ENCODE results near the gene DHFR.

Gene DHFR

DNA sequence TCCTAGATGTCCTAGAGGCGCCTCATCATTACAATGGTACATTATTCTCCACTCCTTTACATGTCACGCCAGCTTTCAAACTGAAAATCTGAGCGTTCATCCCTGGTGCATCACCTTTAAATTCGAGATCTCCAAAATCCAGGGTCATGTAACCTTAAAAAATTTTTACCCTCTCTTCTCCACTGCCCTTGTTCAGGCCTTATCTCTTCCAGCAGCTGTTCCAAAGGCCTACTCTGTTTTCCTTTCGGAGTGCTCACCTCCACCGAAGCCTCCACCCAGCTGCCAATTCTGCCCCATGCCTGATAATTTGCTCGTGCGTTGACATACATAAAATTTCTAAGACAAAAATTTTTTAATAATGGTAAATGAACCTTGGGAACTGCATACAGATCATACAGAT, 1.3 kb downstream of the DHFR start:
- no peak for DNase-seq

DNA sequence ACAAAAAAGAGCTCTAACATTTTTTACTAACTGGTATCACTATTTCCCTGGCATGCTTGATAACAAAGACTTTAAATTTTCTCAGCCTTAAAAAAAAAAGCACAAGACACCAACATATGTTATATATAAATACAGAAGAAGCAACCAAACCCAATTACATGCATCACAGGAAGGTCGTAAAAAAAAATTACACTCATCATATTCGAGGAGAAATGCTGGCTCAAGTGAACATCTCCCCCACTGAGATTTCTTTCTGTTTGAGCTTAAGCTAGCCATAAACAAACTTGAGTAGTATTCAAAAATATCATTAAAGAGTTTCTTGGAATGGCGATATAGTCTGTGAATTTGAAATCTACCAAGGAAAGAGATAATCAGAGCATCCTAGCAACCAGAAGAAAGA, 7.9 kb downstream of the DHFR start:
- no peak for DNase-seq

DNA sequence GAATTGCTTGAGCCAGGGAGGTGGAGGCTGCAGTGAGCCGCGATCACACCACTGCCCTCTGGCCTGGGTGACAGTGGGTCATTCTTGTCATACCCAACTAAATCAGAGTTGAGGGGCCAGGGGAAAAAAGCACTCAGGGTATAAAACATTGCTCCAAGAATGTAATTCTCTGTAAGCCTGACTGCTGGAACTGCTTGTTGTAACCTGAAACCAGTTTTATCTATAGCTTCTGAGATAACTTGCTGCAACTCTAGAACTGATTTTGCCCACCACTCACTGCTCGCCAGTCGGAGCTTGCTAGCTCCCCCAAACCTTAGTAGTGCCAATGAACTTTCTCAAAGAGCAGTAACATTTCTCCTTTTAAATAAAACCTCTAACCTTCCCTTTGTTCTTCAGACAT, 9.9 kb downstream of the DHFR start:
- no peak for DNase-seq

DNA sequence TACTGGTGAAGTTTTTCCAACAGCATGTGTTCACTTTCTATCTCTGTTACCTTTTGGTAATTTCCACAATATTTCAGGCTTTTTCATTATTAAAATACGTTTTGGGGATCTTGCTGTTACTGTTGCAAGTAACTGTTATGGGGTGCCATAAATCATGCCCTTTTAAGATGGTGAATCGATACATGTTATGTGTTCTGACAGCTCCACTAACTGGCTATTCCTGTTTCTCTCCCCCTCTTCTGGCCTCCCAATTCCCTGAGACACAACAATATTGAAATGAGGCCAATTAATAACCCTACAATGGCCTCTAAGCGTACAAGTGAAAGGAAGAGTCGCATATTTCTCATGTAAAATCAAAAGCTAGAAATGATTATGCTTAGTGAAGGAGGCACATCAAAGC, 13.4 kb downstream of the DHFR start:
- no peak for DNase-seq

DNA sequence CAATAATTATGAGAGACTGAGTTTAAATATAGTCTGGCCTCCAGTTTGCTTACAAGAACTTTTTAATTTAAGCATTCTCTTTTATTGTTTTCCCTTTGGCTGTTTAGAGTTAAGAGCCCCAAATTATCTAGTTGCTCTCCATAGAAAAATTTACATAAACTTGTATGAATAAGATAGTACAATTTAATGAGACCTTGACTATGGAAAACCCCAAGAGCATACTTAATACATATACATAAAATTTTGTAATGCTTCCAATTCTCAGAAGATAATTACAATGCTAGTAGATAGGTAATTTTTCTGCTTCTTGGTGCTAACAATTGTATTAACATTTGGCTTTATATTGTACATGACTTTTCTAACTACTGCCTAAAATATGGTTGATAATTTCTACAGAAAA, 20.6 kb downstream of the DHFR start:
- DNase-seq: no peak

DNA sequence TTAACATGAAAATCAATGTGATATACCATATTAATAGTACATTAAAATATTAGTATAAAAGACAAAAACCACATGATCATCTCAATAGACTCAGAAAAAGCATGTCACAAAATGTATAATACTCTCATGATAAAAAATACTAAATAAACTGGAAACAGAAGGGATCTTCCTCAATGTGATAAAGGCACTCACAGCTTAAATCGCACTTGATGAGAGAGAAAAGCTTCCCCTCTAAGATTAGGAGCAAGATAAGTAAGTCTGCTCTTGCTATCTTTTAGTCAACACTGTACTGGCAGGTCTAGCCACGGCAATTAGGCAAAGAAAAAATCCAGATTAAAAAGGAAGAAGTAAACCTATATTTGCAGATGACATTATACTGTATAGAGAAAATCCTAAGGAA, 22.1 kb downstream of the DHFR start:
- DNase-seq: no peak

DNA sequence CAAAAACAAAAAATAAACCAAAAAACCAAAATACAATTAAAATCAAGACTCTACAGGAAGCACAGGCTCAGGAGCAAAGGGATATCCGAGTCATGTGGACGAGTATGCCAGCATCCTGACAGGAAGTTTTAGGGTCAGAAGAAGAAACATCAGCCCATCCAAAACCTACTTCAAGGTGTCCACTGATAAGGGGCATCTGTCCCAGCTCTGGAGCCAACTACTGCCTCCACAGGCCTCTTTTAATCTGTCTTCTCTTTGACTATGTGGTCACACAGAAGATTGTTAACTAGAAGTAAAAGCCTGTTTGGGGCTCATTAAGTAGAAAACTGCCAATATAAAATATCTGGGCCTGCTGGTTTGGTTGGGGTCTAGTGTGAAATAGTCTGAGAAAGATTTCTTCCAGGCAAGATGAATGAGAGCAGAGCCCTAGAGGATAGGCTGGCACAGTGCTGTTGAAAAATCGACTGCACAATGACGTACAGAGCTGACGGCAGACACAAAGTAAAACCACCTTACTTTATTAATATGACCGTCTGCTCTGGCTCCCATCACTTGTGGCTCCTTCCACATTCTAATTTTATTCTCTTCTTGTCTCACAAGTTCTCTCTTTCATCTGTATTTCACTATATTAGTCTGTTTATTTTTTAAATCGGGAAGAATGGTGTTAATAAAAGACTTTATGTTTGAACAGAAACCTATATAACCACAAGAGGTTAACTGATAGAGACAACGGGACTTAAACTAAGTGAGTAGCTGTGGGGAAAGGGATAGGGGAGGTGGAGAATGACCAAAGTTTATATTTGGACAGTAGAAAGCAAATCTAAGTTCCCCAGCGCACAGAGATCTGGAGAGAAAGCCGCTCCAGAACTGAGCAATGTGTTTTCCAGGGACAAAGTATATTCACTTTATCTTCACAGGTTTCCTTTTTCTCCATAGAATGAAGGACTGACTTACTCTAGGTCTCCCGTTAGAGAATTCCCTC, 23.2 kb downstream of the DHFR start:
- DNase-seq: no peak

DNA sequence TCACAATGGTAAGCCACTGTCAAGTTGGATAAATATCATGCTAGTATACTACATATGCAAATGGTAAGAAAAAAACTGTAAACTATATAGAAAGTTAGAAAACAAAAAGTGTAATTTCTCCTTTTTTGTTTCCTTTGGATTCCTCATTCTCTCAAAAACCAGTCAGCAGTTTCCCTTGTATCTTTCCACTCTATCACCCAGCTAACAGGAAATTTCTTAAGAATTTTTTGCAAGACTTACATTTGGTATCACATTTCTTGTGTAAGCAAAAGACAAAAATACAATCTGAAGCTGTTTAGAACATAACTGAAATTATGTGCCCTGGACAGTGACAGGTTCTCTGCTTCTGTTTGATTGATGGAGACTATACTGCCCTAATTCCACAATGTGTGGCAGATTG, 25.5 kb downstream of the DHFR start:
- no peak for DNase-seq

DNA sequence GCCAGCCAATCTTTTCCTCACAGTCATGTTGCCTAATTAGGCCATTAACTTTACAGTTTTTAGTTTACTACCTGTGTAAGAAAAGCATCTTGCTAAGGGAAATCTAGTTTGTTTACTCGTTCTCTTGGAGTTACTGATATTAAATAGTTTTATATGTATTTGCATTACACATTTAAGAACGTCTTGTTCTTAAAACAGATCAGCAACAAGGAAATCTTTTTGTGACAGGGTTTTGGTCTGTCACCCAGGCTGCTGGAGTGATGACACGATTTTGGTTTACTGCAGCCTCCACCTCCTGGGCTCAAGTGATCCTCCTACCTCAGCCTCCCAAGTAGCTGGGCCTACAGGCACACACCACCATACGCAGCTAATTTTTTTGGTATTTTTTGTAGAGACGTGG, 29.6 kb downstream of the DHFR start:
- no peak for DNase-seq

DNA sequence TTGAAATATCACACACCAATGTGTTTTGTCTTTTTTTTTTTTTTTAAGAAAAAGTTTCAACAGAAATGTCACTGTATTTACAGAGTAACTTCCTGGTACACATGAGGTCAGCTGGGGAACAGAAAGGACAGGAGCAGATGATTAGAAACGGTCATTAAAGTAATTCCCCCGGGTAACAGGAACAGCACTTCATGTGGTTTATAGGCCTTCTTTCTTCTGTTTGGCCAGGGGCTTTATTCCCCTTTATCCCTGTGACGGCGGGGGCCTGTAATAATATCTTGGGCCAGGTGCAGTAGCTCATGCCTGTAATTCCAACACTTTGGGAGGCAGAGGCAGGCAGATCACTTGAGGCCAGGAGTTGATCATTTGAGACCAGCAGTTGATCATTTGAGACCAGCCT, 30.8 kb downstream of the DHFR start:
- no peak for DNase-seq

DNA sequence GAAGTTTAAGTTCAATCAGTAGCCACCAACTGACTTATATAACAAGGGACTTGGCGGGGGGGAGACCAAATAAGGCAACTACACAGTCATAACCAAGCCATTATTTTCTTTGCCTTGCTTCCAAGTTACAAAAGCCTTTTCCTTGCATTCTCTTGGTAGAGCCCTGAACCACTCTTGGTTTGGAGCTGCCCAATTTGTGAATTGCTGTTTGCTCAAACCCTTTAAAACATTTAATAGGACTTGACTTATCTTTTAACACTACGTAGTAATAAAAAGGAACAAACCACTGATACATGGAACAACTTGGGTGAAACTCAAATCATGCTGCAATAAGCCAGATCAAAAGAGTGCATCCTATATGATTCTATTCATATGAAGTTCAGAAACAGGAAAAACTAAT, 32.0 kb downstream of the DHFR start:
- DNase-seq: no peak

DNA sequence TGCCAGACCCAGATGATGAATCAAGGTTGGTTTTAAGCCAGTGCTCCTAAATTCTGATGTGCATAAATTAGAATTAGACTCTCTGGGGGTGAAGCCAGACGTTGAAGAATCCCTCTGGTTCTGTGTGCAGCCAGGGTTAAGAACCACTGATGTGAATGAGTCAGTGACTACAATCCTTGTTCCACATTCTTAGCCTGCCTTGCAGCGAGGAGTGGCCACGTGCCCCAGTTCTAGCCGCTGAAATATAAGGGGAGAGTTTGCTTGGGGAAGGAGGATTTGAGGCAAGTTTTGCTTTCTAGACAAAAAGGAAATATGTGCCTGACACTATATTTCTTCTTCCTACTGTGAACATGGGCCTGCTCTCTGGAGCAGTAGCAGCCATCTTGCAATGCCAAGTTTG, 34.6 kb downstream of the DHFR start:
- no peak for DNase-seq

DNA sequence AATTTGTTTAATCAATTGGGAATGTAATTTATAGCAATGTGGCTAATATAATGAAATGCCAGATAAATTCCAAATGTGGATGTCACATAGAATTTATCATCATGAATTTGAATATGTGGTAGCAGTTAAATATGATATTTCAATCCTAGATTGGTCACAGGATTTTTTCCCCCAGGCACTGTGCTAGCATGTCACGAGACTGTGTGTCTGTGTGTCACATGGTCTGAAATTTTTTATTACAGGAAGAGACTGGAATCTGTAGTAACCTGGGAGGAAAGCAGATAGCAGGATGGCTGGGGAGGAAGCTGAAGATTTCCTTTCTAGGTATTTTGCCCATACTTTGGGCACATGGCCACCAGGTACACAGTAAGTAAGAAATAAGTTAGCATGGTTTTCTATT, 35.7 kb downstream of the DHFR start:
- no peak for DNase-seq

DNA sequence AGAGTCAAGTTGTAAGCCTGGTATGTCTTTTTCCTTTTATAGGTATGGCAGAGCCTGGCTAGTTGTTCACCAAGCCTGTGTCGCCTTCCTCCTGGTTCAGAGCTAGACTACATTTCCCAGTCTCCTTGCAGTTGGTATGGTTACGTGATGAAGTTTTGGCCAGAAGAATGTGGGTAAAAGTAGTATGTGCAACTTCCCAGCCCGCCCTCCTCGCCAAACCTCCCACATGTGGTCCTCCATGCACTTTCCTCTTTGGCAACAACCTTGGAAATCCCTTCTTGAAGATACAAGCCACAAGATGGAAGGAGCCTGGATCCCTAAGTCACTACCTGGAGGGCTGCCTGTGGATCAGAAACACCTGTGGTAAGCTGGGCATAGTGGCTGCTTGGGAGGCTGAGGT, 36.3 kb downstream of the DHFR start:
- no peak for DNase-seq

DNA sequence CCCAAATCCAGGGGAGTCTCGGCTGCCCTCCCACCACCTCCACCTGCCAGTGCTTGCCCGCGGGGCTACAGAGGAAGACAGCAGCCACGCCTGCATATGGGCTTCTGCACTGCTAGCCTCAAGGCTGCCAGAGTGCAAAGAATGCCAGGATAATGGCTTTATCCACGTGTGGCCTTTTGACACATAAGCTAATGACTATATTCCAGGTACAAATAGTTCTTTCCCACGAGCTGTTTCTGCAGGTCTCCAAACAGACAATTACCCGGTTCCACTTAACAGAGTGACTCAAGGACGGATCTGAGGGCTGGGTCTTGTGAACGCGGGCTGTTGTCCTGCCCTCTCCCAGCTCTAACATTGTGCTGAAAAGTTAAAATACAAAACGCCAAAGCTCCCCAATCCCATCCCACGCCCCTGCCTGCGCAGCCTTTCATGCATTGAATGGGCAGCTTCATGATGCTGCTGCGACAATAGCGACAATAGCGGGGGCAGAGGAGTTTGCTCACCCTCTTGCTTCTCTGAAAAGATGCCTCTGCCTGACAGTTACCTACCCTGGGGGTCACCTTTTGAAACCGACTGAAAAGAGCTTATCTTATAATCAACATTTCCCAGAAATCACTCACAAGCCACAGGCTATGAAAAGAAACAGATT, 39.4 kb downstream of the DHFR start:
- no peak for DNase-seq

DNA sequence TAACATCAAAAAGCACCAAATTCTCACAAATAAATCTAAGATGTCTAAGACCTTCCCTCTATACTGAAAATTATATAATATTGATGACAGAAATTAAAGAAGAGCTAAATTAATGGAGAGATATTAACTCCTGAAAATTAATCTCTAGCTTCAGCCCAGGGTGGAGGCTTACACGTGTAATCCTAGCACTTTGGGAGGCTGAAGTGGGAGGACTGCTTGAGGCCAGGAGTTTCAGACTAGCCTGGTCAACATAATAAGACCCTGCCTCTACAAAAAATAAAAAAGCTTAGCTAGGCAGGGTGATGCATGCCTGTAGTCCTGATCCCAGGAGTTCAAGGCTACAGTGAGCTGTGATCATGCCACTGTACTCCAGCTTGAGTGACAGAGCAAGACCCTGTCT, 45.1 kb downstream of the DHFR start:
- DNase-seq: no peak

DNA sequence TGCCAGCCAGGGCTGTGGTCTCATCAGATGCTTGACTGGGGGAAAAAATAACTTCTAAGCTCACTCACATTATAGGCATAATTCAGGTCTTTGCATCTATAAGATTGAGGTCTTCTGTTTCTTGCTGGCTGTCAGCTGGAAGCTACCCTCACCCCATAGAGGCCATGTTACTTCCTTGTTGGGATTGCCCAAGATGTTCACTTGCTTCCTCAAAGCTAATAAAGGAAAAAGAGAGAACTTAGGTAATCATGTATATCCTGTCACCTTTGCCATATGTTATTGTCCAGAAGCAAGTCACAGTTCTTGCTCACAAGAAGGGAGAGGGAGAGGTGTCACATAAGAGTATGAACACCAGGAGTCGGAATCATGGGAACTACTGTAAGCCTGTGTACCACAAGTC, 46.1 kb downstream of the DHFR start:
- no peak for DNase-seq

DNA sequence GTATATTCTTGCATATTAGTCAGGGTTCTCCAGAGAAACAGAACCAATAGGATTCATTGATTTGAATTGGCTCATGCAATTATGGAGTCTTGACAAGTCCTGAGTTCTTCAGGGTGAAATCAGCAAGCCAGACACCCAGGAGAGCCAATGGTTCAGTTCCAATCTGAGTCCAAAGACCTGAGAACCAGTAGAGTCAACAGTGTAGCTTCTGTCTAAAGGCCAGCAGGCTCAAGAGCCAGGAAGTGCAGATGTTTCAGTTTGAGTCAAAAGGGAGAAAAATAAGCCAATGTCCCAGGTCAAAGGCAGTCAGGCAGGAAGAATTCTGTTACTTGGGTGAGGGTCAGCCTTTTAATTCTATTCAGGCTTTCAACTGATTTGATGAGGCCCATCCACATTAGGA, 47.0 kb downstream of the DHFR start:
- DNase-seq: no peak

DNA sequence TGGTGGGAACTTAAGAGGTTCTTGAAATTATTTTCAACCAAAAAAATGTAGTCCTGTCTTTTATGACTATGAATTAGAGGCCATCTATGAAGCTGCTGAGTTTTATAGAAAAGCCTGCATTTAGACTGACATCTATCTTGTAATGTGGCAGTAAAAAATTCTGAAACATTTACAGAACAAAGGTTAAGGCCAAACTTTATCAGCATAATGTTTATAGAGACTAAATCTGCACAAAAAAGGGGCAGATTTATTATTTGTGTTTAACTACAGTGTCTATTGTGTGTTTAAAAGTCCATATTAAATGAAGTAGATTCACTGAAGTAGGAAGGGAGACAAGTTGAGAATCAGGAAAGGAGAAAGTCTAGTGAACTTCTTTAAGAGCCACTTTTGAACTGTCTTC, 47.4 kb downstream of the DHFR start:
- no peak for DNase-seq

DNA sequence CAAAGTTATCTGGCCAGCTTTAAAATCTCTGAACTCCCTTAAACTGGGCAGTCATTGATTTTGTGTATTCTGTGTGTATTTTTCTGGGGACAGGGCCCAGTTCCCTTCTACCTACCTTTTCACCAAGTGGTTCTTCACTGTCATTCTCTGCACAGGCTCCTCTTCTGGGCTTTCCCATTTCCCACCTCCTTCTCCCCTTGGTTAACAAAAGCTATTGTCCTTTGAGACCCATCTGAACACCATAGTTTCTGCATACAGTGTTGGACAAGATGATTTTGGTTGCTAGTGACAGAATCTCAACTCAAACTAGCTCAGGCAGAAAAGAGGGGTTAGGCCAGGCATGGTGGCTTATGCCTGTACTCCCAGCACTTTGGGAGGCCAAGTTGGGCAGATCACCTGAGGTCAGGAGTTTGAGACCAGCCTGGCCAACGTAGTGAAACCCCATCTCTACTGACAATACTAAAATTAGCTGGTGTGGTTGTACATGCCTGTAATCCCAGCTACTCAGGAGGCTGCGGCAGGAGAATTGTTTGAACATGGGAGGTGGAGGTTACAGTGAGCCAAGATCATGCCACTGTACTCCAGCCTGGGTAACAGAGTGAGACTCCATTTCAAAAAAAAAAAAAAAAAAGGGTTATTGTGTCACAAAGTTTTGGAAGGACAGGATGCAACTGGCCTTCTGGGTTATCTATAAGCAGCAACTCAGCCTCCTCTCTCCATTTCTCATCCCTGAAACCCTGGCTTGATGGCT, 53.7 kb downstream of the DHFR start:
- no peak for DNase-seq

DNA sequence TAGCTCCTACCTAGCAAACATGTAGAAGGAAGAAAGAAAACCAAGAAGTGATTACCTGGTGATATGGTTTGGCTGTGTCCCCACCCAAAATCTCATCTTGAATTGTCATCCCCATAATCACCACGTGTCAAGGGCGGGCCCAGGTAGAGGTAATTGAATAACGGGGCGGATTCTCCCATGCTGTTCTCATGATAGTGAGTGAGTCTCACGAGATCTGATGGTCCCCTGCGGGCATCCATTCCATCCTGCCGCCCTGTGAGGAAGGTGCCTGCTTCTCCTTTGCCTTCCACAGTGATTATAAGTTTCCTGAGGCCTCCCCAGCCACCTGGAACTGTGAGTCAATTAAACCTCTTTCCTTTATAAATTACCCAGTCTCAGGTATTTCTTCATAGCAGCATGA, 57.3 kb downstream of the DHFR start:
- DNase-seq: no peak

DNA sequence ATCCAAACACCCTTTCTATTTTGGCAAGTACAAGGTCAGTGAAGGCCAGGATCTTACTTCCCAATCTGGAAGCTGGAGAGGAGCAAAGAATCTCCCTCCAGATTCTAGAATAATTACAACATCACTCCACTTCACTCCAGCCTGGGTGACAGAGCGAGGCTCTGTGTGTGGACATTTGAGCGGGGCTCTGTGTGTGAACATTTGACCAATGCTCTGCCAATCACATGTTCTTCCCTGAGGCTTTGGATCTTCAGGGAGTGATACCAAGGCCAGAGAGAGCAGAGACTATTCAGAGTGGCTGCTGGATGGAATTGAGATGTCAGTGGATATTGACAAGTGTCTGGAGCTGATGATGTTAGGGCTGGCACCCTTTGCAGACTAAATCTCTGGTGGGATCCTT, 60.0 kb downstream of the DHFR start:
- no peak for DNase-seq

DNA sequence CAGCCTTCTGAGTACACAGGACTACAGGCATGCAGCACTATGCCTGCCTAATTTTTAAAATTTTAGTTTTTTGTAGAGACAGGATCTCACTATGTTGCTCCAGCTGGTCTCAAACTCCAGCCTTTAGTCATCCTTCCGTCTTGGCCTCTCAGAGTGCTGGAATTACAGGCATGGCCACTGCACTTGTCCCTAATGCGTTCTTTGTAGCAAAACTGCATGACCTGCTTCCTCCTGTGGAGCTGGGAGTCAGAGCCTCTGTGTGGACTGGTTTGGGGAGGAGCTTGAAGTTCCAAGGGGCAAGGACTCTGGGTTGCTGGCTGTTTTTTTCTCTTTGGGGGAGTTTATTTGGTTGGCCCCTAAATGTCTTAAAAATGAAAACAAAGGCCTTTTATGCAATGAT, 62.0 kb downstream of the DHFR start:
- DNase-seq: no peak

DNA sequence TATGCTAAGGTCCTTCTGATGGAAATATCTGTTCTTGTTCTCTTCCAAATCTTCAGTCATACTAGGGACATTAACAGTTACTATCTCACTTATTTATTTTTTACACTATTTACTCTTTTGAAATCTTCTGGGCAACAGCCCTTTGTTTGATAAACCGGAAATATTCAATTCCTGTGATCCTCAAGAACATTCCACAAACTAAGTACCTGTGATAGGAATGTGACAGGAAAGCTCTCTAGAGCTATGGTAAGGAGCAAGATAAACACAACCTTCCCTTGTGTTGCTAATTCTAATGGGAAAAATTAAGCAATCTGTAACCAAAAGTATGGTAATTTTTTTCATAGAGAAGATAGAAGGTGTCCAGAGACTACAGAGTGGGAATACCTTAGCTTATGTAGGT, 62.7 kb downstream of the DHFR start:
- no peak for DNase-seq
